Mesothelial cell of epicardium (in vitro differentiated cells): Measurements from ENCODE around the gene CACNA2D2. TPM values are rescaled to one million over a fixed set of nuclear protein-coding genes. Genes with fewer than 3 reads are reported as not detected.
"Not testable (repeated sequence)": the region's sequence is repeated elsewhere in the genome, so short reads cannot be mapped to it uniquely, and the experiment has no call there.

Experiments used
- DNase-seq, 2 experiments: peaks; one replicate each; pipeline ENCODE4 v3.0.0; 2021; ENCODE audit warnings: low spot score in 2 of 2; ENCODE audit not compliant: unreplicated experiment in 2 of 2
- H3K27ac Mint-ChIP-seq: 2 replicates; pipeline ENCODE4 v1.8.0; 2021; ENCODE audit warnings: mixed read lengths
- H3K27me3 Mint-ChIP-seq: 2 replicates; pipeline ENCODE4 v1.8.0; 2021; ENCODE audit warnings: low read depth, mixed read lengths
- H3K36me3 Mint-ChIP-seq: 2 replicates; pipeline ENCODE4 v1.8.0; 2021; ENCODE audit warnings: mixed read lengths
- H3K4me1 Mint-ChIP-seq: 2 replicates; pipeline ENCODE4 v1.8.0; 2021; ENCODE audit warnings: mixed read lengths
- H3K4me3 Mint-ChIP-seq: 2 replicates; pipeline ENCODE4 v1.8.0; 2021; ENCODE audit warnings: mild to moderate bottlenecking, moderate library complexity, mixed read lengths
- H3K9me3 Mint-ChIP-seq: 2 replicates; pipeline ENCODE4 v1.8.0; 2021; ENCODE audit warnings: mixed read lengths
- total RNA-seq: library from RNA; stranded (reverse); gene quantifications from 3 replicates; pipeline ENCODE4 v1.2.1, GENCODE V29; 2021
- TF ChIP-seq, protein P1 (sequence below): fragments of 200-600 bp; sonication (generic); IDR thresholded peaks from one replicate; pipeline ENCODE4 v1.5.0; 2021; ENCODE audit warnings: antibody characterized with exemption; ENCODE audit not compliant: unreplicated experiment

The CACNA2D2 gene
- total RNA-seq, 1 donor from 2014 or later, result 10.8 TPM

DNA sequence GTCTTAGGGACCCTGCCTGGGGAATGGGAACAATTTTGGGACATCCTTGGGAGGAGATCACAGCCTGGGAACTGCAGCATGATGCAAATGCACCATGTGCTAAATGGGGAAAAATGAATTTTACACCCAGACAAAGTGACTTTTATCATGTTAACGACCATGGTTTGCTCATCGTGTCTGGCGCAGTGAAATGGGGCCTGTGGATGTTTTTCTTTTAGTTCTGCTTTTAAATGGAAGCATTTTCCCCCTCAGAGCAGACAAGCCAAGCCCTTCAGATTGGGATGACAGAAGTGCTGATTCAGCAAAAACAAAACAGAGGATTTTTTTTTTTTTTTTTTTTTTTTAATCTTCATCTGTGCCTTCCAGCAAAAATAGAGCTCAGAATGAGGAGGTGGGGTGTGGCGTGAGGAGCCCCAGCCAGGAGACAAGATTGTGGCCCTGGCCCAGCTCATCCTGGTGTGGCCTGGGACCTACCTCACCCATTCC, 14.3 kb upstream of the CACNA2D2 start:
- no peak for DNase-seq
- no peaks in the 10 kb centered on the region for H3K9me3 Mint-ChIP-seq
- H3K4me3 Mint-ChIP-seq, result no peak overlapping the region
- H3K27ac Mint-ChIP-seq, result no peak overlapping the region
- peaks cover 30% of the 10 kb centered on the region for H3K27me3 Mint-ChIP-seq
- TF ChIP-seq, protein P1, sequence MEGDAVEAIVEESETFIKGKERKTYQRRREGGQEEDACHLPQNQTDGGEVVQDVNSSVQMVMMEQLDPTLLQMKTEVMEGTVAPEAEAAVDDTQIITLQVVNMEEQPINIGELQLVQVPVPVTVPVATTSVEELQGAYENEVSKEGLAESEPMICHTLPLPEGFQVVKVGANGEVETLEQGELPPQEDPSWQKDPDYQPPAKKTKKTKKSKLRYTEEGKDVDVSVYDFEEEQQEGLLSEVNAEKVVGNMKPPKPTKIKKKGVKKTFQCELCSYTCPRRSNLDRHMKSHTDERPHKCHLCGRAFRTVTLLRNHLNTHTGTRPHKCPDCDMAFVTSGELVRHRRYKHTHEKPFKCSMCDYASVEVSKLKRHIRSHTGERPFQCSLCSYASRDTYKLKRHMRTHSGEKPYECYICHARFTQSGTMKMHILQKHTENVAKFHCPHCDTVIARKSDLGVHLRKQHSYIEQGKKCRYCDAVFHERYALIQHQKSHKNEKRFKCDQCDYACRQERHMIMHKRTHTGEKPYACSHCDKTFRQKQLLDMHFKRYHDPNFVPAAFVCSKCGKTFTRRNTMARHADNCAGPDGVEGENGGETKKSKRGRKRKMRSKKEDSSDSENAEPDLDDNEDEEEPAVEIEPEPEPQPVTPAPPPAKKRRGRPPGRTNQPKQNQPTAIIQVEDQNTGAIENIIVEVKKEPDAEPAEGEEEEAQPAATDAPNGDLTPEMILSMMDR, result no peak
- no peaks in the 10 kb centered on the region for H3K36me3 Mint-ChIP-seq
- peaks cover 53% of the 10 kb centered on the region for H3K4me1 Mint-ChIP-seq

DNA sequence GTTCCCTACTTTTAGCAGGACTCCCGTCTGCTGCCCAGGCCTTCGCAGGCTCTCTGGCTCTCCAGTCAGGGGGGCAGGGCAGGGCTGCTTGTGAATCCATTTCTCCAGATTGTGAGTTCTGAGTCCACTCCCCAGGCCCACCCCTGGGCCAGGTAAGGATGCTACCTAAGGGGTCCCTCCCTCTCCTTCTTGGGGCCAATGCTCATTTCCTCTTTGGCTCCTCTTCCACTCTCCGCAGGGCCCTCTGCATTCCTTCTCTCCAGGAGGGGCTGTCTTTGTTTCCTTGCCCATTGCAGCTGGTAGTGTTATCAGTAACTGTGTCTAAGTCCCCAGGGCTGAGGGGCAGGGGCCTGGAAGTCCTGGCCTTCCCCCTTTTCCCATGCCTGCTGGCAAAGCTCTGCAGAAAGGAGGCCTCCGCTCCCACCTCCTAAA, 13.0 kb upstream of the CACNA2D2 start:
- DNase-seq, result peak; percentile 41 to 61
- peak overlapping the region; percentile 54 for H3K4me3 Mint-ChIP-seq
- H3K27ac Mint-ChIP-seq, result peak overlapping the region; percentile 83
- H3K9me3 Mint-ChIP-seq, result no peaks in the 10 kb centered on the region
- H3K4me1 Mint-ChIP-seq, result peaks cover 53% of the 10 kb centered on the region
- TF ChIP-seq, protein P1, result no peak
- no peaks in the 10 kb centered on the region for H3K36me3 Mint-ChIP-seq
- peaks cover 23% of the 10 kb centered on the region for H3K27me3 Mint-ChIP-seq

DNA sequence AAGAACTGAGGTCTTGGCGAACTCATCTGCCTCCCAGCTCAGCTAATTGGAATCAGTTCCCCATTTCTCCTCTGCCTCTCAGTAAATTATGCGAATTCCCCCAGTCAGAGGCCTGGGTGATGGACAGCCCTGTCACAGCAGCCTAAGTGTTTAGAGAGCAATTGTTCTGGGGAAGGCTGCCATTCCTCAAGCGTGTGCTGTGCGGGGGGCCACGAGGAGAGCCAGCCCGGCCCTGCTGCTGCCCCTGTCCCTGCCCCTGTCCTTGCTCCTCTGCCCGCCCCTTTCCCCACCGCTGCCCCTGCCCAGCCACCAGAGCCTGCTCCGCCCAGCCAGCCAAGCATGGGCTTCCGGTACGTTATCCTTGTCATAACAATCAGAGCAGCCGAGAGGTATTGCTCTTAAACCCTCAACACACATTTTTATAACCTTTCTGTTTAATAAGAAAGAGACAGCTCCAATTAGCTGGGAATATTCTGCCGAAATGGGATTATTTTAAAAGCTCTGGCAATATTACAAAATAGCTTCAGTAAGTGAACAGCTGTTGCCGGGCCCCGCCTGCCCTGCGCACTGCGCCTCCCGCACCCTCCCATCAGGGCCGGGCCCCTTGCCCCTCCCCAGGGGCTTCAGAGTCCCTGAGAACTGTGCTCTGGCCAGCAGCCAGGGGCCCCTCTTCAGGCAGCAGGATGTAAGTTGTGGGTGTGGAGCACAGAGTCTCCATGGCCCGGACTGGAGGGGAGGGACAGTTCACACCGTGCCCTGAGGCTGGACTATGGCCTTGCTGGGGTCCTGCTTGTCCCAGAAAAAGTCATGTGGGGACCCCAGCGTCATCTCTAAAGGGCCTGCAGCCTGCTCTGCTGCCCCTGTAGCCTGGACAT, 12.4 kb upstream of the CACNA2D2 start:
- H3K4me1 Mint-ChIP-seq, result peaks cover 51% of the 10 kb centered on the region
- no peaks in the 10 kb centered on the region for H3K9me3 Mint-ChIP-seq
- TF ChIP-seq, protein P1, result no peak
- peak overlapping the region; percentile 83 for H3K27ac Mint-ChIP-seq
- H3K27me3 Mint-ChIP-seq, result peaks cover 20% of the 10 kb centered on the region
- DNase-seq, result peak; percentile 75 to 84
- peak overlapping the region; percentile 54 for H3K4me3 Mint-ChIP-seq
- H3K36me3 Mint-ChIP-seq, result no peaks in the 10 kb centered on the region

DNA sequence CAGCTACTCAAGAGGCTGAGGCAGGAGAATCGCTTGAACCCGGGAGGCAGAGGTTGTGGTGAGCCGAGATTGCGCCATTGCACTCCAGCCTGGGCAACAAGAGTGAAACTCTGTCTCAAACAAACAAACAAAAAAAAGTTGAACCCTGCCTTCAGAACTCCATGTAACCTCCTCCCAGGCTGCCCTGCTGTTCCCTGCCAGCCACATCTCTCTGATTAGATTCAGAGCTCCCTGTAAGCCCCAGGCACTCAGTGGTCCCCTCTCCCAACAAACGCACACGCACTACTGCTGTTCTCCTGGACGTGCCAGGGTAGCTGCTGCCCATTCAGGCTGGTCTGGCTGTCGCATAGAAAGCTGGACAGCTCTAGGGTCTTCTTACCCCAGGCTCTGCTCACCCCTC, 9.5 kb upstream of the CACNA2D2 start:
- H3K9me3 Mint-ChIP-seq, DNase-seq, H3K36me3 Mint-ChIP-seq, H3K4me3 Mint-ChIP-seq, H3K27ac Mint-ChIP-seq: not testable (repeated sequence)
- Mint-ChIP-seq H3K27me3 (peaks cover 30% of the 10 kb centered on the region), H3K4me1 (peaks cover 38% of the 10 kb centered on the region)

DNA sequence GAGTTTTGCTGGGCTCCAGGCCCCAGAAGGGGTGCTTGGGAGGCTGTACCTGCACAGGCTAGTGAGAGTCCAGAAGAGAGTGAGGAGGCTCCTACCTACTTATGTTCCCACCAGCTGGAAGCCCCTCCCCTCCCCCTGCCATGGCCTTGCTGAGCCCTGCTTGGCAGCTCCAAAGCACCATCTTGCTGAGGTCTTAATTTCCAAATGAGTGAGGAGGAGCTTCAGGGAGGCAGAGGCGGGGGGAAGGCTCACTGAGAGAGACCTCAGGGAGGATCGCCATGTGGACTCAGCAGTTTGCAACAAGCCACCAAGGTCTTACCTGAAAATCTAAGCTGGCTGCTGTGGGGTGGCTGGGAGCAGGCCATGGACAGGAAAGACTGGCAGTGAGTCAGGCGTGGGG, 8.7 kb upstream of the CACNA2D2 start:
- Mint-ChIP-seq H3K4me1 (peaks cover 31% of the 10 kb centered on the region), H3K27me3 (peaks cover 38% of the 10 kb centered on the region), H3K9me3 (no peaks in the 10 kb centered on the region), H3K36me3 (no peaks in the 10 kb centered on the region), H3K4me3 (no peak overlapping the region), H3K27ac (no peak overlapping the region)
- TF ChIP-seq, protein P1, result no peak
- no peak for DNase-seq

DNA sequence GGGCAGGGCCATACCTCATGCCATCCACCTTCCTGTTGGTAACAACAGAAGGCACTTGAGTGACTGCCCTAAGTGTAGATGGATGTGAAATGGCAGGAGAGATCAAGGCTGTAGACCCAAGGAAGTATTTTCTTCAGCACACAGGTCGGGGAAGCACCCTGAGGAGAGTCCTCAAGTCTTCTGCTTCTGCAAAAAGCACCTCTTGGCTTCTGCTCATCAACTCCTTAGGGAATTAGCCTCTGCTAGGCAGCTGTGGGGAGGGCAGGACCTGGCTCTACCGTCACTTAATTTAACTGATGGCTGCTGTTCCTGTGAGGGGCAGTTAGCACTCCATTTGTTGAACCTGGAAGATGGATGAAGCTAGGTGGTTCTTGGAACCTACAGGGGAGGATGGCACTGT, 6.9 kb upstream of the CACNA2D2 start:
- H3K36me3 Mint-ChIP-seq, result no peaks in the 10 kb centered on the region
- no peaks in the 10 kb centered on the region for H3K9me3 Mint-ChIP-seq
- no peak for DNase-seq
- TF ChIP-seq, protein P1, result no peak
- no peak overlapping the region for H3K27ac Mint-ChIP-seq
- H3K4me1 Mint-ChIP-seq, result peaks cover 13% of the 10 kb centered on the region
- peaks cover 49% of the 10 kb centered on the region for H3K27me3 Mint-ChIP-seq
- H3K4me3 Mint-ChIP-seq, result no peak overlapping the region
